KMS-11 (cell line): ENCODE results near the gene EXO1.

Experiments
- H2AFZ ChIP-seq: fragments of 200-600 bp; sonication (generic); 2 replicates; pipeline ENCODE4 v1.6.1; 2016; ENCODE audit warnings: antibody characterized with exemption, mixed run types, low read depth
- H3K27ac ChIP-seq: fragments of 200-600 bp; sonication (generic); 2 replicates; pipeline ENCODE4 v1.6.1; 2016; ENCODE audit warnings: mild to moderate bottlenecking, mixed run types
- H3K27me3 ChIP-seq: fragments of 200-600 bp; sonication (generic); 2 replicates; pipeline ENCODE4 v1.6.1; 2017; ENCODE audit warnings: mild to moderate bottlenecking, low read depth, mixed run types, moderate library complexity; ENCODE audit not compliant: insufficient read depth
- H3K36me3 ChIP-seq: fragments of 200-600 bp; sonication (generic); 2 replicates; pipeline ENCODE4 v1.6.1; 2017; ENCODE audit warnings: mild to moderate bottlenecking, mixed run types; ENCODE audit not compliant: insufficient read depth
- H3K4me1 ChIP-seq: fragments of 200-600 bp; sonication (generic); 2 replicates; pipeline ENCODE4 v1.6.1; 2016; ENCODE audit warnings: mild to moderate bottlenecking, low read depth, mixed run types; ENCODE audit not compliant: poor library complexity, severe bottlenecking
- H3K4me2 ChIP-seq: fragments of 200-600 bp; sonication (generic); 2 replicates; pipeline ENCODE4 v1.7.0; 2016; ENCODE audit warnings: mild to moderate bottlenecking, mixed run types
- H3K4me3 ChIP-seq: fragments of 200-600 bp; sonication (generic); IDR thresholded peaks from 2 replicates; pipeline ENCODE4 v1.6.1; 2017; ENCODE audit warnings: low read depth, low read length, mixed read lengths; ENCODE audit not compliant: insufficient read depth
- H3K79me2 ChIP-seq: fragments of 200-600 bp; sonication (generic); 2 replicates; pipeline ENCODE4 v1.6.1; 2016; ENCODE audit warnings: low read depth, mixed run types; ENCODE audit not compliant: insufficient read depth
- H3K9ac ChIP-seq: fragments of 200-600 bp; sonication (generic); 2 replicates; pipeline ENCODE4 v1.6.1; 2016; ENCODE audit warnings: mild to moderate bottlenecking, mixed run types
- H4K20me1 ChIP-seq: fragments of 200-600 bp; sonication (generic); 2 replicates; pipeline ENCODE4 v1.6.1; 2016; ENCODE audit warnings: mild to moderate bottlenecking, mixed run types; ENCODE audit not compliant: insufficient read depth
- TF ChIP-seq, protein P1 (sequence below): fragments of 200-600 bp; sonication (generic); conservative IDR thresholded peaks from 2 replicates; pipeline ENCODE4 v1.6.1; 2017; ENCODE audit warnings: low read depth, mild to moderate bottlenecking, antibody characterized with exemption, low read length, moderate library complexity, mixed read lengths

Gene EXO1

DNA sequence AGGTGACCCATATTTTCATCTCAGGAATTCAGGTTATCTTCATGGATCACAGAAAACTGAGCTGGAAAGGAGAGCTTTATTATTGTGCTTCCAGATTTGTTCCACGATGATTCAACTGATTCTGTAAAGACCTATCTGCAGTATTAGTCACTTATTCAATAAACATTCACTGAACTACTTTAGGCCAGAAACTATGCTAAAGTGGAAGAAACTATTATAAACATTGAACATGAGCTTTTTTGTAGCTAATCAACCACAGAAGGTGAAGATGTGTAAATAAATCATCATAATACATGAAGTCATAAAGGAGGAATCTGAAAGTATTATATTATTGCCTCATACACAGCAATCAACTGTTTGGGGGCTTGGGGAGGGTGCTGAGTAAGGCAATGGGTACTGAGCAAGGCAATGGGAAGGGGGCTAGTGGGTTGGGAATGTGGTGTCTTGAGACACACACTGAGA is 30.6 kb upstream of the EXO1 start:
- H4K20me1 ChIP-seq = no peaks in the 10 kb centered on the region

DNA sequence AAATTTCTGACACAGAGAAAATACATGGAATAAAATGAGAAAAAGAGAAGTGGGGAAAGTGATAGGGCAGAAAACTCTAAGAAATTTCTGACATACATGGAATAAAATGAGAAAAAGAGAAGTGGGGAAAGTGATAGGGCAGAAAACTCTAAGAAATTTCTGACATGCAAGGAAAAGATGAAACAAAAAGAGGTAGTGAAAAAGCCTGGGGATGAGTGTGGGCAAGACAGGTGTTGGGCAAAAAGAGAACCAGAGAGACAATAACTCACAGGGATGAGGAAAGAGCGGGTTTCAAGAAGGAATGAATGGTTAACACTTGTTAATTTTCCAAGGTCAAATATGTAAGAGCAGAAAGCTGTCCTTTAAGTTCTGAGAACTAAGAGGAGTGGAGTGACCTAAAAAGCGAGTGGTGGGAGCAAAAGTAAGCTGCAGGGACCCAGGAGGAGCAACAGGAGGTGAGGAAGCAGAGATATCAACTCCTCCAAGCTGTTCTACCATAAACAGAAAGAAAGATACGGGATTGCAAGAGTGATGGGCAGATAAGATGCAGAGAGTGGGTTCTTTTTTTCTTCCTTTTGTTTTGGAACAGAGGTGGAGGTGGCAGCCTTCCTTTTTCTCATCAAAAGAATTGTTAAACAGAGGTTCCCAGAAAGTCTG is 29.9 kb upstream of the EXO1 start:
- H3K79me2 ChIP-seq = no peaks in the 10 kb centered on the region
- no peak overlapping the region for H3K4me3 ChIP-seq
- no peaks in the 10 kb centered on the region for H3K27me3 ChIP-seq
- no peak overlapping the region for H3K9ac ChIP-seq
- H2AFZ ChIP-seq = no peak overlapping the region
- H3K4me2 ChIP-seq = no peak overlapping the region
- TF ChIP-seq, protein P1, sequence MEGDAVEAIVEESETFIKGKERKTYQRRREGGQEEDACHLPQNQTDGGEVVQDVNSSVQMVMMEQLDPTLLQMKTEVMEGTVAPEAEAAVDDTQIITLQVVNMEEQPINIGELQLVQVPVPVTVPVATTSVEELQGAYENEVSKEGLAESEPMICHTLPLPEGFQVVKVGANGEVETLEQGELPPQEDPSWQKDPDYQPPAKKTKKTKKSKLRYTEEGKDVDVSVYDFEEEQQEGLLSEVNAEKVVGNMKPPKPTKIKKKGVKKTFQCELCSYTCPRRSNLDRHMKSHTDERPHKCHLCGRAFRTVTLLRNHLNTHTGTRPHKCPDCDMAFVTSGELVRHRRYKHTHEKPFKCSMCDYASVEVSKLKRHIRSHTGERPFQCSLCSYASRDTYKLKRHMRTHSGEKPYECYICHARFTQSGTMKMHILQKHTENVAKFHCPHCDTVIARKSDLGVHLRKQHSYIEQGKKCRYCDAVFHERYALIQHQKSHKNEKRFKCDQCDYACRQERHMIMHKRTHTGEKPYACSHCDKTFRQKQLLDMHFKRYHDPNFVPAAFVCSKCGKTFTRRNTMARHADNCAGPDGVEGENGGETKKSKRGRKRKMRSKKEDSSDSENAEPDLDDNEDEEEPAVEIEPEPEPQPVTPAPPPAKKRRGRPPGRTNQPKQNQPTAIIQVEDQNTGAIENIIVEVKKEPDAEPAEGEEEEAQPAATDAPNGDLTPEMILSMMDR = no peak
- H3K4me1 ChIP-seq = no peaks in the 10 kb centered on the region
- no peaks in the 10 kb centered on the region for H4K20me1 ChIP-seq
- no peaks in the 10 kb centered on the region for H3K36me3 ChIP-seq
- H3K27ac ChIP-seq = no peak overlapping the region

More for the DNA sequence above, 30.6 kb upstream of the EXO1 start:
- Histone ChIP-seq H3K9ac (no peak overlapping the region), H3K36me3 (no peaks in the 10 kb centered on the region), H3K4me2 (no peak overlapping the region), H3K27me3 (no peaks in the 10 kb centered on the region), H3K27ac (no peak overlapping the region), H3K4me3 (no peak overlapping the region), H2AFZ (no peak overlapping the region), H3K4me1 (no peaks in the 10 kb centered on the region), H3K79me2 (no peaks in the 10 kb centered on the region)
- TF ChIP-seq, protein P1 = no peak

DNA sequence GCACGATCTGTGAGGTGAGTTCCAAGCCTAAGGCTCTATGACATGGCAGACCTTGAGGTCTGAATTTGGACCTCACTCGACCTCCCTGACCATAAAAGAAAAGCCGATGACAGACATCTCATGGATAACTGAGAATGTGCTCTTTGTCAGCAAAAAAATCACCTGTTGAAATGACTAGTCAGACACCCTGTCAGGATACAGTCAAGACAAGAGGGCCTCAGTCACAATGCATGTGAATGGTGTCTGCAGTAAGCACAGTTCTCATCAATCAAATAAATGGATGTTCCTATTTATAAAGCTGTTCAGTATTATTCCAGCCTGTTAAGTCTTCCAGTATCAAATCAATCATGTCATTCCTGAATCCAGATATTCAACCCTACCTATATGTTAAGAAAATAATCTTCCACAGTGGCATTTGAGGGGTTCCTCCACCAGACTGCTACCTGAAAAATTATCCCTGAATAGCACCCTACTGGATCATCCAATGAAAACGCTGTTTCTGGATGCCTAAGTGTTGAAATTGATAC is 28.6 kb upstream of the EXO1 start:
- Histone ChIP-seq H3K27ac (no peak overlapping the region), H3K79me2 (no peaks in the 10 kb centered on the region), H3K4me3 (no peak overlapping the region), H4K20me1 (no peaks in the 10 kb centered on the region), H3K4me2 (no peak overlapping the region), H2AFZ (no peak overlapping the region), H3K4me1 (no peaks in the 10 kb centered on the region), H3K27me3 (no peaks in the 10 kb centered on the region), H3K9ac (no peak overlapping the region), H3K36me3 (no peaks in the 10 kb centered on the region)
- TF ChIP-seq, protein P1 = no peak

DNA sequence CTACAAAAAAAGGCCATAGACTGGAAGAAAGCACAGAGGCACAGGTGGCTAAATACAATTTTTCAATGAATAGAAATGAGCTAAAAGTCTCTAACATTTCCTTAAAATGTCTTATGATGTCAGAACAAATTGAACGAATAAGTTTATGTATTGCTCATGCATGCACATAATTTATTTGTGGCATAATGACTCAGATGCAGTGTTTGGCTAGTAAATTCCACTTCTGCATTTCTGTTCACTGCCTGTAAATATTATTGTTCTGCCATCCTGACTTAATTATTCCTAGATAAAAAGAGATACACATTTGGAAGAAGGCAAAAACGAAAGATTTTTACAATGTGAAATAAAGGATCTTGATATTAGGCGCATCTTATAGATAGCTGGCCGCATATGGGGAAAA is 26.6 kb upstream of the EXO1 start:
- no peak overlapping the region for H3K9ac ChIP-seq
- H2AFZ ChIP-seq = no peak overlapping the region
- no peak overlapping the region for H3K4me3 ChIP-seq
- H3K4me2 ChIP-seq = no peak overlapping the region
- no peaks in the 10 kb centered on the region for H3K27me3 ChIP-seq
- no peaks in the 10 kb centered on the region for H3K36me3 ChIP-seq
- H3K4me1 ChIP-seq = peaks cover 9% of the 10 kb centered on the region
- H4K20me1 ChIP-seq = no peaks in the 10 kb centered on the region
- TF ChIP-seq, protein P1 = no peak
- H3K79me2 ChIP-seq = no peaks in the 10 kb centered on the region
- no peak overlapping the region for H3K27ac ChIP-seq
